Peyer's patch (tissue), 4 donors: ENCODE measurements around the gene PTPMT1.

Source experiments
- CTCF ChIP-seq, 6 experiments: fragments of 450-650 bp in 4 of 6; fragments of 200-600 bp in 2 of 6; sonication (generic) in 1 of 6; IDR thresholded peaks; one replicate each; pipeline ENCODE4 v1.5.1; 2017 to 2019; ENCODE audit warnings: antibody characterized with exemption in 6 of 6, mild to moderate bottlenecking in 3 of 6, moderate library complexity in 1 of 6
- POLR2A ChIP-seq, 2 donors: fragments of 450-650 bp; IDR thresholded peaks; one replicate each; pipeline ENCODE4 v1.5.1; 2017; ENCODE audit warnings: antibody characterized with exemption in 2 of 2, mild to moderate bottlenecking in 2 of 2, moderate library complexity in 2 of 2

DNA sequence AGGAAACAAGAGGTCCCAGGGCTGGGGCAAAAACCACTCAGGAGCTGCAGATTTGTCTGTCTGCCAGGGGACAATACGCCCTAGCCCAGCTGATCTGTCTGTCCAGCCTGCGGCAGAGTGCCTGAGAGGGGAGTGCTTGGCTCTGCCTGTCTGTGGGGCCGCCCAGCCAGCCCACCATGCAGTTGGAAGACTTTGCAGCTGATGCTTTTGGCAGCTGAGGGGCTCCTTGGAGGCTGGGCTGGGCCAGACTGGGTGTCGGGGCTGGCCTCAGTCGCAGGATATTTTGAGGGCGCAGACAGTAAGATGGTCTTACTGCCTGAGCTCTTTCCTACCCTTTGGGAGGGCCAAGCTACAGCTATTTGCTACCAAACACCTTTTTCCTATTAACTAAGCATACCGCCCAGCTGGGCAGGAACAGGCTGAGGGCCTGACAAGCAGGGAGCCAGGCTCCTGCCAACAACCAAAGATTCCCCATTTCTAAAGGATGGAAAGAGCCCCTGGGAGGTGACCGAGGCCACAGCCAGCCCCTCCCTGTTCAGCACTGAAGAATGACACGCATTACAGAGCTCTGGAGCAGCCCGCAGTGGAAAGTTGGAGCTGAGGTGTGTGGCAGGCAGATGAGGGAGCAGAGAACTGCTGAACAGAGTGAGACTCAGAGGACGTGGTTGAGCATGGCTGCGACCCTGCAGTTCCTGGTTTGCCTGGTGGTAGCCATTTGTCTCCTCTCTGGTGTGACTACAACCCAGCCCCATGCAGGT lies 20.9 kb downstream of the PTPMT1 start, which contains the start of gene FAM180B:
- TF ChIP-seq POLR2A (IDR thresholded peaks at IDR 0.05) (no peak), CTCF (IDR thresholded peaks at IDR 0.05) (no peak)
